ENCODE data around the gene KCTD16.

- no peak for TF ChIP-seq CTCF (optimal IDR thresholded peaks at IDR 0.05 in 1 of 3, IDR thresholded peaks at IDR 0.05 in 1 of 3, conservative IDR thresholded peaks at IDR 0.05 in 1 of 3; ENCODE audit: extremely low read depth in 1 of 3, insufficient read depth in 2 of 3, low read length in 3 of 3)
- TF ChIP-seq EZH2 (IDR thresholded peaks at IDR 0.05; ENCODE audit: low read length) = no peak
Measured at GRCh38 chr5:144260121-144260520, 89.4 kb downstream of the KCTD16 start.
